K562 (cell line): ENCODE results near the gene PDE4A. TPM values are rescaled to one million over a fixed set of nuclear protein-coding genes. Genes with fewer than 3 reads are reported as not detected.
A peak's percentile ranks its signal among the peaks of the same experiment; 100 is the strongest.

Experiments
- ARNT ChIP-seq, 2 experiments: fragments of 450-650 bp; IDR thresholded peaks; 2 replicates each; pipeline ENCODE4 v1.6.1; 2016; ENCODE audit warnings: mild to moderate bottlenecking in 1 of 2
- BRF2 ChIP-seq: IDR thresholded peaks from 3 replicates; pipeline ENCODE4 v1.6.1; 2011; ENCODE audit warnings: borderline replicate concordance, mild to moderate bottlenecking; ENCODE audit not compliant: insufficient read length, insufficient read depth
- GATAD2A ChIP-seq: fragments of 450-650 bp; IDR thresholded peaks from 2 replicates; pipeline ENCODE4 v1.6.1; 2017
- HDGF ChIP-seq: fragments of 450-650 bp; IDR thresholded peaks from 2 replicates; pipeline ENCODE4 v1.6.1; 2016
- LARP7 ChIP-seq: fragments of 450-650 bp; IDR thresholded peaks from 2 replicates; pipeline ENCODE4 v1.6.1; 2016
- NR2C2 ChIP-seq, 2 experiments: fragments of 200-800 bp in 1 of 2; sonication (Bioruptor generic) in 1 of 2; sonication (generic) in 1 of 2; formaldehyde crosslinking in 1 of 2; IDR thresholded peaks; 2 replicates each; pipeline versions ENCODE4 v1.6.1 to v1.8.0; 2016 to 2022; ENCODE audit warnings: mild to moderate bottlenecking in 1 of 2, missing compliant biosample characterization in 1 of 2, missing genetic modification characterization in 1 of 2, missing genetic modification reagents in 1 of 2
- SLC30A9 ChIP-seq: fragments of 250-450 bp; sonication (Bioruptor Pico); IDR thresholded peaks from 2 replicates; pipeline ENCODE4 v1.8.0; 2022; ENCODE audit warnings: mild to moderate bottlenecking, moderate library complexity
- STAG1 ChIP-seq: sonication (generic); formaldehyde crosslinking; IDR thresholded peaks from 2 replicates; pipeline ENCODE4 v1.5.0; 2020; ENCODE audit warnings: missing genetic modification reagents, borderline replicate concordance
- TAF1 ChIP-seq: IDR thresholded peaks from 2 replicates; pipeline ENCODE4 v1.6.1; 2011; ENCODE audit warnings: mild to moderate bottlenecking, low read length, moderate library complexity; ENCODE audit not compliant: insufficient read depth, control insufficient read depth, severe bottlenecking; ENCODE audit errors: extremely low read depth
- TFAM ChIP-seq: fragments of 250-450 bp; sonication (Bioruptor Pico); conservative IDR thresholded peaks from 2 replicates; pipeline ENCODE4 v1.5.0; 2021; ENCODE audit warnings: mild to moderate bottlenecking, moderate library complexity
- XRCC4 ChIP-seq: IDR thresholded peaks from one replicate; pipeline ENCODE4 v1.6.1; 2011; ENCODE audit not compliant: insufficient read depth, insufficient read length; ENCODE audit errors: extremely low read depth
- ZFP30 ChIP-seq: fragments of 250-450 bp; sonication (Bioruptor Pico); IDR thresholded peaks from 2 replicates; pipeline ENCODE4 v1.8.0; 2022; ENCODE audit warnings: moderate library complexity, mild to moderate bottlenecking, inconsistent platforms, borderline replicate concordance
- ZNF639 ChIP-seq, 2 experiments: fragments of 200-800 bp in 1 of 2; sonication (Bioruptor generic) in 1 of 2; sonication (generic) in 1 of 2; formaldehyde crosslinking in 1 of 2; IDR thresholded peaks in 1 of 2; conservative IDR thresholded peaks in 1 of 2; 2 replicates each; pipeline versions ENCODE4 v1.5.0 to v1.6.1; 2016 to 2020; ENCODE audit warnings: missing compliant biosample characterization in 1 of 2, missing genetic modification characterization in 1 of 2, missing genetic modification reagents in 1 of 2
- ZNF668 ChIP-seq: fragments of 250-450 bp; sonication (Bioruptor Pico); IDR thresholded peaks from 2 replicates; pipeline ENCODE4 v1.8.0; 2022; ENCODE audit warnings: mild to moderate bottlenecking, inconsistent platforms
- polyA plus RNA-seq, 8 experiments: library from polyadenylated mRNA; depleted of rRNA in 4 of 8; stranded (reverse) in 5 of 8; unstranded in 3 of 8; fragments of >200 nt; fragmentation: Nextera tagmentation in 2 of 8; fragmentation: Illumina TruSeq in 1 of 8; extraction: Ambion mirVana in 2 of 8; extraction: Trizol in 1 of 8; gene quantifications; 2 replicates each; pipeline versions ENCODE4 v1.2.1 to v1.2.3, GENCODE V29; 2011 to 2014; ENCODE audit warnings: inconsistent platforms in 1 of 8, missing spikeins in 1 of 8
- total RNA-seq, 7 experiments: library from RNA; depleted of rRNA in 6 of 7; stranded (reverse); fragments of >200 nt in 6 of 7; fragmentation: Illumina TruSeq in 2 of 7; extraction: Trizol in 2 of 7; gene quantifications; 2 replicates each; pipeline versions ENCODE4 v1.2.1 to v1.2.3, GENCODE V29; 2011 to 2021; ENCODE audit warnings: low replicate concordance in 1 of 7
- TF ChIP-seq, protein P1 (sequence below): sonication (generic); formaldehyde crosslinking; IDR thresholded peaks from 2 replicates; pipeline ENCODE4 v1.8.1; 2023; ENCODE audit warnings: mild to moderate bottlenecking, missing genetic modification reagents
- TF ChIP-seq, protein P2 (sequence below): sonication (generic); formaldehyde crosslinking; IDR thresholded peaks from 2 replicates; pipeline ENCODE4 v1.8.1; 2022; ENCODE audit warnings: missing genetic modification reagents
- TF ChIP-seq, protein P3 (sequence below), 2 experiments: IDR thresholded peaks in 1 of 2; conservative IDR thresholded peaks in 1 of 2; 2 replicates each; pipeline ENCODE4 v1.6.1; 2016; ENCODE audit warnings: low read depth in 2 of 2, mild to moderate bottlenecking in 1 of 2, missing compliant biosample characterization in 1 of 2, missing genetic modification characterization in 1 of 2, moderate library complexity in 1 of 2

PDE4A gene
- total and polyA plus RNA-seq, 9 of the 15 experiments (the other 6 are each of a cell fraction or from before 2014, with no cell fraction given): 0.66 to 26.9 (median 4.6) TPM

DNA sequence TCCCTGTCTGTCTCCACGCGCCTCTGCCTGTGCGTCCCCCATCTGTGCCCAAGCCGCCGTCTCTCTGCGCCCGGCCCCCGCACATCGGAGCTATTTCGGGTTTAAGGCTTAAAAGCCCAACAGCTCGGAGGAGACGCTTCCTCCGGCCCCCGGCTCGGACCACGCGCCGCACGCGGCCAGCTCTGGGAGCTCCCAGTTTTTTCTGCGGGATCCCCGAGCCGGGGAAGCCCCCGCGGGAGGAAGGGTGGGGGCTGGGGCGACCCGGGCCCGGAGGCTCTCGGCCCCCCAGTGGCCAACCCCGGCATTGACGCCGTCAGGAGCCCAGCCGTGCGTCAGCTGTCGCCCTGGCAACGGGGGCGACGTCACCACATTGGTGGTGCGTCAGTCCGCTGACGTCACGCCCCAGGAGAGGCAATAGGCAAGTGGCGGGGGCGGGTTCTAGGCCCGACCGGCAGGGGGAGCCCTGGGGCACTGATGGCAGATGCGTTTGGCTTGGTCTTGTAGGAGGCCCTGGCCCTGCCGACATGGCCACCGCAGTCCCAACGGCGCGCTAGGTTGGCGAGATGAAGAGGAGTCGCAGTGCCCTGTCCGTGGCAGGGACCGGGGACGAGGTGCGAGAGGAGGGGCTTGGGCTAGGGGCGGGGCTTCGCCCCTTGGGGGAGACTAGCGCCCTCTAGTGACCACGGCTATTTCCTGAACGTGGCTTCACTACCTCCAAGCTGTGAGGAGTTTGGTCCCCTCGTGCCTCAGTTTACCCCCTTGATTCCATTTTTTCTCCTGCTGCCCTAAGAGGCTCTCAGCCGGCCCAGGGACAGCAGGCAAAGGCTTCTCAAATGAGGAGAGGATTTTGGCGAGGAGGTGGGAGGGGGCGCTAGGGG, 3.7 kb upstream of the PDE4A start (continued):
- TF ChIP-seq GATAD2A (0 out of 2 replicates have a peak, but pooled peaks have one; percentile 58), ARNT (IDR thresholded peaks at IDR 0.05) (peak; percentile 25 to 29; a peak in 1 of 4 replicates), BRF2 (no peak), SLC30A9 (CRISPR knock-in tag) (no peak), TAF1 (peak; percentile 79), ZNF668 (CRISPR knock-in tag) (peak; percentile 84; the same call in 1 of the 2 replicates), ZNF639 (CRISPR knock-in tag; conservative IDR thresholded peaks at IDR 0.05 in 1 of 2, IDR thresholded peaks at IDR 0.05 in 1 of 2) (peak in 1 of 2 experiments; percentile 95; a peak in 2 of 4 replicates), LARP7 (no peak), NR2C2 (CRISPR knock-in tag; IDR thresholded peaks at IDR 0.05) (0 out of 2 replicates have a peak, but pooled peaks have one; percentile 60), NR2C2 (tag; IDR thresholded peaks at IDR 0.05) (peak; percentile 46; the same call in 1 of the 2 replicates), HDGF (no peak), STAG1 (no peak), XRCC4 (no peak), TFAM (CRISPR knock-in tag) (no peak), ZFP30 (CRISPR knock-in tag) (no peak)
- TF ChIP-seq, protein P1, sequence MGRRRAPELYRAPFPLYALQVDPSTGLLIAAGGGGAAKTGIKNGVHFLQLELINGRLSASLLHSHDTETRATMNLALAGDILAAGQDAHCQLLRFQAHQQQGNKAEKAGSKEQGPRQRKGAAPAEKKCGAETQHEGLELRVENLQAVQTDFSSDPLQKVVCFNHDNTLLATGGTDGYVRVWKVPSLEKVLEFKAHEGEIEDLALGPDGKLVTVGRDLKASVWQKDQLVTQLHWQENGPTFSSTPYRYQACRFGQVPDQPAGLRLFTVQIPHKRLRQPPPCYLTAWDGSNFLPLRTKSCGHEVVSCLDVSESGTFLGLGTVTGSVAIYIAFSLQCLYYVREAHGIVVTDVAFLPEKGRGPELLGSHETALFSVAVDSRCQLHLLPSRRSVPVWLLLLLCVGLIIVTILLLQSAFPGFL (CRISPR knock-in tag): no peak
- TF ChIP-seq, protein P2, sequence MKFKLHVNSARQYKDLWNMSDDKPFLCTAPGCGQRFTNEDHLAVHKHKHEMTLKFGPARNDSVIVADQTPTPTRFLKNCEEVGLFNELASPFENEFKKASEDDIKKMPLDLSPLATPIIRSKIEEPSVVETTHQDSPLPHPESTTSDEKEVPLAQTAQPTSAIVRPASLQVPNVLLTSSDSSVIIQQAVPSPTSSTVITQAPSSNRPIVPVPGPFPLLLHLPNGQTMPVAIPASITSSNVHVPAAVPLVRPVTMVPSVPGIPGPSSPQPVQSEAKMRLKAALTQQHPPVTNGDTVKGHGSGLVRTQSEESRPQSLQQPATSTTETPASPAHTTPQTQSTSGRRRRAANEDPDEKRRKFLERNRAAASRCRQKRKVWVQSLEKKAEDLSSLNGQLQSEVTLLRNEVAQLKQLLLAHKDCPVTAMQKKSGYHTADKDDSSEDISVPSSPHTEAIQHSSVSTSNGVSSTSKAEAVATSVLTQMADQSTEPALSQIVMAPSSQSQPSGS: peak; percentile 91; the same call in 1 of the 2 replicates
- TF ChIP-seq, protein P3, sequence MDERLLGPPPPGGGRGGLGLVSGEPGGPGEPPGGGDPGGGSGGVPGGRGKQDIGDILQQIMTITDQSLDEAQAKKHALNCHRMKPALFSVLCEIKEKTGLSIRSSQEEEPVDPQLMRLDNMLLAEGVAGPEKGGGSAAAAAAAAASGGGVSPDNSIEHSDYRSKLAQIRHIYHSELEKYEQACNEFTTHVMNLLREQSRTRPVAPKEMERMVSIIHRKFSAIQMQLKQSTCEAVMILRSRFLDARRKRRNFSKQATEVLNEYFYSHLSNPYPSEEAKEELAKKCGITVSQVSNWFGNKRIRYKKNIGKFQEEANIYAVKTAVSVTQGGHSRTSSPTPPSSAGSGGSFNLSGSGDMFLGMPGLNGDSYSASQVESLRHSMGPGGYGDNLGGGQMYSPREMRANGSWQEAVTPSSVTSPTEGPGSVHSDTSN (CRISPR knock-in tag; IDR thresholded peaks at IDR 0.05; ENCODE audit: low read depth): no peak
- TF ChIP-seq, protein P3 (tag; conservative IDR thresholded peaks at IDR 0.05; ENCODE audit: low read depth): no peak
